ENCODE results near the gene HNRNPDL. TPM values are rescaled to one million over a fixed set of nuclear protein-coding genes. Genes with fewer than 3 reads are reported as not detected.

The HNRNPDL gene
- total RNA-seq, 2 experiments from 2014 or later, result 224 to 394 TPM

GRCh38 chr4:82398263-82398662 lies 32.0 kb downstream of the HNRNPDL start:
- ChIA-PET POLR2A (interaction anchor here (0.7 to 1.2 kb wide), 2 partner anchors 11 to 31 kb away, joined by 4 to 8 read pairs; no protein-coding TSS in a partner anchor), CTCF (ENCODE audit: unreplicated experiment) (no interaction called here)
- H3K9me2 ChIP-seq (ENCODE audit: insufficient read depth, low read length), result no peaks in the 10 kb centered on the region
- no peaks in the 10 kb centered on the region for H3K79me2 ChIP-seq (ENCODE audit: insufficient read depth, low read depth, low read length)
- DNase-seq (ENCODE audit: low spot score), result no peak
- no peak overlapping the region for H3K4me2 ChIP-seq (ENCODE audit: low read length)
- no peaks in the 10 kb centered on the region for H4K20me1 ChIP-seq (ENCODE audit: insufficient read depth, low read length)
- no peaks in the 10 kb centered on the region for H3K4me1 ChIP-seq (ENCODE audit: insufficient read depth, low read length, poor library complexity, severe bottlenecking)
- intact Hi-C loops (cut with micrococcal nuclease; ENCODE audit: unreplicated experiment), result no loop called here
- TF ChIP-seq CTCF (conservative IDR thresholded peaks at IDR 0.05; ENCODE audit: low read length), result no peak
- no peak for TF ChIP-seq EZH2phosphoT487 (IDR thresholded peaks at IDR 0.05; ENCODE audit: borderline replicate concordance, low read depth, low read length)
- no TSS peak for BruUV-seq (replicated peaks)
- no peaks in the 10 kb centered on the region for H3K9me3 ChIP-seq (ENCODE audit: low read length)
- no peak overlapping the region for H3K4me3 ChIP-seq (ENCODE audit: low read depth, low read length, poor library complexity, severe bottlenecking)
- H3K27ac ChIP-seq (ENCODE audit: low read depth, low read length, poor library complexity, severe bottlenecking), result no peak overlapping the region
- no peak overlapping the region for H2AFZ ChIP-seq (ENCODE audit: low read length)
- H3K36me3 ChIP-seq (ENCODE audit: insufficient read depth, low read length), result no peaks in the 10 kb centered on the region

GRCh38 chr4:82397527-82397926 lies 32.7 kb downstream of the HNRNPDL start:
- ChIA-PET CTCF (ENCODE audit: unreplicated experiment) (interaction anchor here (0.5 kb wide), 1 partner anchor 403 kb away, joined by 3 read pairs; no protein-coding TSS in a partner anchor), POLR2A (interaction anchor here (0.6 to 1.2 kb wide), 4 partner anchors 9 to 418 kb away, joined by 3 to 8 read pairs (median 4); no protein-coding TSS in a partner anchor)

More at GRCh38 chr4:82397527-82397926, 32.7 kb downstream of the HNRNPDL start:
- no peaks in the 10 kb centered on the region for H3K36me3 ChIP-seq (ENCODE audit: insufficient read depth, low read length)
- intact Hi-C loops (cut with micrococcal nuclease; ENCODE audit: unreplicated experiment), result no loop called here
- no peak overlapping the region for H3K4me2 ChIP-seq (ENCODE audit: low read length)
- no peak overlapping the region for H3K4me3 ChIP-seq (ENCODE audit: low read depth, low read length, poor library complexity, severe bottlenecking)
- H4K20me1 ChIP-seq (ENCODE audit: insufficient read depth, low read length), result no peaks in the 10 kb centered on the region
- no TSS peak for BruUV-seq (replicated peaks)
- no peaks in the 10 kb centered on the region for H3K9me3 ChIP-seq (ENCODE audit: low read length)
- TF ChIP-seq EZH2phosphoT487 (IDR thresholded peaks at IDR 0.05; ENCODE audit: borderline replicate concordance, low read depth, low read length), result no peak
- no peak for TF ChIP-seq CTCF (conservative IDR thresholded peaks at IDR 0.05; ENCODE audit: low read length)
- H3K4me1 ChIP-seq (ENCODE audit: insufficient read depth, low read length, poor library complexity, severe bottlenecking), result no peaks in the 10 kb centered on the region
- H3K27ac ChIP-seq (ENCODE audit: low read depth, low read length, poor library complexity, severe bottlenecking), result no peak overlapping the region
- no peaks in the 10 kb centered on the region for H3K9me2 ChIP-seq (ENCODE audit: insufficient read depth, low read length)
- H3K79me2 ChIP-seq (ENCODE audit: insufficient read depth, low read depth, low read length), result no peaks in the 10 kb centered on the region
- DNase-seq (ENCODE audit: low spot score), result no peak
- no peak overlapping the region for H2AFZ ChIP-seq (ENCODE audit: low read length)
